Measurements from ENCODE around the gene GALNT13.
A peak's percentile ranks its signal among the peaks of the same experiment; 100 is the strongest.

Gene GALNT13

GRCh38 chr2:154449951-154450658 lies 578.4 kb downstream of the GALNT13 start:
- peak; percentile 71 for DNase-seq (ENCODE audit: low read depth)
- TF ChIP-seq CTCF (IDR thresholded peaks at IDR 0.05; ENCODE audit: control insufficient read depth, extremely low read depth, insufficient read depth) = no peak
- no peak overlapping the region for H3K4me3 ChIP-seq (ENCODE audit: low read depth, low read length)

- no peak for TF ChIP-seq CTCF (IDR thresholded peaks at IDR 0.05; ENCODE audit: control insufficient read depth, extremely low read depth, insufficient read depth)
- no peak for DNase-seq (ENCODE audit: low read depth)
- H3K4me3 ChIP-seq (ENCODE audit: low read depth, low read length) = no peak overlapping the region
These were observed 580.7 kb downstream of the GALNT13 start for GRCh38 chr2:154452471-154452870.

- TF ChIP-seq CTCF (IDR thresholded peaks at IDR 0.05; ENCODE audit: control insufficient read depth, extremely low read depth, insufficient read depth) = peak; percentile 59
- H3K4me3 ChIP-seq (ENCODE audit: low read depth, low read length) = no peak overlapping the region
- DNase-seq (ENCODE audit: low read depth) = peak; percentile 6
These were observed 581.3 kb downstream of the GALNT13 start for GRCh38 chr2:154452906-154453493.

GRCh38 chr2:154455166-154455565 lies 583.4 kb downstream of the GALNT13 start:
- DNase-seq (ENCODE audit: low read depth) = no peak
- TF ChIP-seq CTCF (IDR thresholded peaks at IDR 0.05; ENCODE audit: control insufficient read depth, extremely low read depth, insufficient read depth) = no peak
- no peak overlapping the region for H3K4me3 ChIP-seq (ENCODE audit: low read depth, low read length)

GRCh38 chr2:154455866-154456265 lies 584.1 kb downstream of the GALNT13 start:
- H3K4me3 ChIP-seq (ENCODE audit: low read depth, low read length) = no peak overlapping the region

GRCh38 chr2:154457286-154457685 lies 585.6 kb downstream of the GALNT13 start:
- no peak for DNase-seq (ENCODE audit: low read depth)
- no peak for TF ChIP-seq CTCF (IDR thresholded peaks at IDR 0.05; ENCODE audit: control insufficient read depth, extremely low read depth, insufficient read depth)
- H3K4me3 ChIP-seq (ENCODE audit: low read depth, low read length) = no peak overlapping the region

More at GRCh38 chr2:154455866-154456265, 584.1 kb downstream of the GALNT13 start:
- TF ChIP-seq CTCF (IDR thresholded peaks at IDR 0.05; ENCODE audit: control insufficient read depth, extremely low read depth, insufficient read depth) = no peak
- no peak for DNase-seq (ENCODE audit: low read depth)
